Muscle of leg (tissue), 9 donors: ENCODE results near the gene DUSP22. TPM values are rescaled to one million over a fixed set of nuclear protein-coding genes. Genes with fewer than 3 reads are reported as not detected.

Experiments used
- polyA plus RNA-seq, 8 donors: library from polyadenylated mRNA; unstranded; fragments of 120-200 nt; gene quantifications; one replicate each; pipeline versions ENCODE4 v1.2.1 to v1.2.3, GENCODE V29; 2013; ENCODE audit warnings: inconsistent platforms in 1 of 8, low replicate concordance in 1 of 8; ENCODE audit not compliant: insufficient read length in 8 of 8, insufficient read depth in 1 of 8
- total RNA-seq: library from RNA; stranded (reverse); fragments of 120-200 nt; gene quantifications from one replicate; pipeline ENCODE4 v1.2.4, GENCODE V29; 2013

Gene DUSP22
- total and polyA plus RNA-seq, 9 donors: 20.7 to 35.5 (median 28.9) TPM

Other genes starting within 250 kb of the DUSP22 start
- gene IRF4, start 99.3 kb downstream of the DUSP22 start, total RNA-seq: 1.8 TPM
- gene IRF4, start 99.3 kb downstream of the DUSP22 start, polyA plus RNA-seq: 1 to 10 TPM in 1 of 8 donors, under 1 TPM in 7; 0.12 to 1.1 (median 0.38) TPM